ENCODE results near the gene NUCB1. TPM values are rescaled to one million over a fixed set of nuclear protein-coding genes. Genes with fewer than 3 reads are reported as not detected.
"Not testable (repeated sequence)": the region's sequence is repeated elsewhere in the genome, so short reads cannot be mapped to it uniquely, and the experiment has no call there.

The NUCB1 gene
- polyA plus RNA-seq, 2 donors = 88.2 to 116 TPM

DNA sequence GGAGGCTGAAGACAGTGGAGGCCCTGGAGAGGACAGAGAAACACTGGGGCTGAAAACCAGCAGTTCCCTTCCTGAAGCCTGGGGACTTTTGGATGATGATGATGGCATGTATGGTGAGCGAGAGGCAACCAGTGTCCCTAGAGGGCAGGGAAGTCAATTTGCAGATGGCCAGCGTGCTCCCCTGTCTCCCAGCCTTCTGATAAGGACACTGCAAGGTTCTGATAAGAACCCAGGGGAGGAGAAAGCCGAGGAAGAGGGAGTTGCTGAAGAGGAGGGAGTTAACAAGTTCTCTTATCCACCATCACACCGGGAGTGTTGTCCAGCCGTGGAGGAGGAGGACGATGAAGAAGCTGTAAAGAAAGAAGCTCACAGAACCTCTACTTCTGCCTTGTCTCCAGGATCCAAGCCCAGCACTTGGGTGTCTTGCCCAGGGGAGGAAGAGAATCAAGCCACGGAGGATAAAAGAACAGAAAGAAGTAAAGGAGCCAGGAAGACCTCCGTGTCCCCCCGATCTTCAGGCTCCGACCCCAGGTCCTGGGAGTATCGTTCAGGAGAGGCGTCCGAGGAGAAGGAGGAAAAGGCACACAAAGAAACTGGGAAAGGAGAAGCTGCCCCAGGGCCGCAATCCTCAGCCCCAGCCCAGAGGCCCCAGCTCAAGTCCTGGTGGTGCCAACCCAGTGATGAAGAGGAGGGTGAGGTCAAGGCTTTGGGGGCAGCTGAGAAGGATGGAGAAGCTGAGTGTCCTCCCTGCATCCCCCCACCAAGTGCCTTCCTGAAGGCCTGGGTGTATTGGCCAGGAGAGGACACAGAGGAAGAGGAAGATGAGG, 26.4 kb upstream of the NUCB1 start:
- H3K9me3 ChIP-seq (ENCODE audit: control insufficient read depth in 2 of 2, insufficient read depth in 1 of 2, low read depth in 1 of 2, low read length in 1 of 2) = no peaks in the 10 kb centered on the region
- WGBS, 2 donors = 22 to 35% methylated on average over 14 of the region's 14 CpGs
- peak overlapping the region; percentile 89 to 93 for H3K4me3 ChIP-seq (ENCODE audit: low read depth in 1 of 2, low read length in 2 of 2)
- peaks cover 7 to 9% of the 10 kb centered on the region in 2 donors for H3K4me1 ChIP-seq (ENCODE audit: control insufficient read depth in 2 of 2, insufficient read depth in 2 of 2, low read length in 1 of 2)
- H3K27ac ChIP-seq (ENCODE audit: low read depth in 2 of 2, low read length in 1 of 2) = peak overlapping the region; percentile 97 to 100
- no peaks in the 10 kb centered on the region for H3K27me3 ChIP-seq (ENCODE audit: control insufficient read depth in 1 of 2, insufficient read depth in 2 of 2, low read length in 2 of 2)
- H3K36me3 ChIP-seq (ENCODE audit: control insufficient read depth in 2 of 2, insufficient read depth in 2 of 2, low read length in 1 of 2) = peaks cover 11 to 16% of the 10 kb centered on the region in 2 donors

DNA sequence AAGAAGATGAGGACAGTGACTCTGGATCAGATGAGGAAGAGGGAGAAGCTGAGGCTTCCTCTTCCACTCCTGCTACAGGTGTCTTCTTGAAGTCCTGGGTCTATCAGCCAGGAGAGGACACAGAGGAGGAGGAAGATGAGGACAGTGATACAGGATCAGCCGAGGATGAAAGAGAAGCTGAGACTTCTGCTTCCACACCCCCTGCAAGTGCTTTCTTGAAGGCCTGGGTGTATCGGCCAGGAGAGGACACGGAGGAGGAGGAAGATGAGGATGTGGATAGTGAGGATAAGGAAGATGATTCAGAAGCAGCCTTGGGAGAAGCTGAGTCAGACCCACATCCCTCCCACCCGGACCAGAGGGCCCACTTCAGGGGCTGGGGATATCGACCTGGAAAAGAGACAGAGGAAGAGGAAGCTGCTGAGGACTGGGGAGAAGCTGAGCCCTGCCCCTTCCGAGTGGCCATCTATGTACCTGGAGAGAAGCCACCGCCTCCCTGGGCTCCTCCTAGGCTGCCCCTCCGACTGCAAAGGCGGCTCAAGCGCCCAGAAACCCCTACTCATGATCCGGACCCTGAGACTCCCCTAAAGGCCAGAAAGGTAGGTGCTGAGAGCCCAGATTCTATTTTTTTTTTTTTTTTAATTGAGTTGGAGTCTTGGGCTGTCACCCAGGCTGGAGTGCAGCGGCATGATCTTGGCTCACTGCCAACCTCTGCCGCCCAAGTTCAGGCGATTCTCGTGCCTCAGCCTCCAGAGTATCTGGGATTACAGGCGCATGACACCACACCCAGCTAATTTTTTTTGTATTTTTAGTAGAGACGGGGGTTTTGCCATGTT, 25.6 kb upstream of the NUCB1 start:
- 10 to 25% methylated on average over 17 of the region's 17 CpGs for WGBS, 2 donors
- Histone ChIP-seq H3K27me3 (ENCODE audit: control insufficient read depth in 1 of 2, insufficient read depth in 2 of 2, low read length in 2 of 2) (no peaks in the 10 kb centered on the region), H3K36me3 (ENCODE audit: control insufficient read depth in 2 of 2, insufficient read depth in 2 of 2, low read length in 1 of 2) (peaks cover 11 to 16% of the 10 kb centered on the region in 2 donors), H3K27ac (ENCODE audit: low read depth in 2 of 2, low read length in 1 of 2) (peak overlapping the region; percentile 97 to 100), H3K9me3 (ENCODE audit: control insufficient read depth in 2 of 2, insufficient read depth in 1 of 2, low read depth in 1 of 2, low read length in 1 of 2) (no peaks in the 10 kb centered on the region), H3K4me1 (ENCODE audit: control insufficient read depth in 2 of 2, insufficient read depth in 2 of 2, low read length in 1 of 2) (peaks cover 7 to 9% of the 10 kb centered on the region in 2 donors), H3K4me3 (ENCODE audit: low read depth in 1 of 2, low read length in 2 of 2) (peak overlapping the region; percentile 89 to 93)

DNA sequence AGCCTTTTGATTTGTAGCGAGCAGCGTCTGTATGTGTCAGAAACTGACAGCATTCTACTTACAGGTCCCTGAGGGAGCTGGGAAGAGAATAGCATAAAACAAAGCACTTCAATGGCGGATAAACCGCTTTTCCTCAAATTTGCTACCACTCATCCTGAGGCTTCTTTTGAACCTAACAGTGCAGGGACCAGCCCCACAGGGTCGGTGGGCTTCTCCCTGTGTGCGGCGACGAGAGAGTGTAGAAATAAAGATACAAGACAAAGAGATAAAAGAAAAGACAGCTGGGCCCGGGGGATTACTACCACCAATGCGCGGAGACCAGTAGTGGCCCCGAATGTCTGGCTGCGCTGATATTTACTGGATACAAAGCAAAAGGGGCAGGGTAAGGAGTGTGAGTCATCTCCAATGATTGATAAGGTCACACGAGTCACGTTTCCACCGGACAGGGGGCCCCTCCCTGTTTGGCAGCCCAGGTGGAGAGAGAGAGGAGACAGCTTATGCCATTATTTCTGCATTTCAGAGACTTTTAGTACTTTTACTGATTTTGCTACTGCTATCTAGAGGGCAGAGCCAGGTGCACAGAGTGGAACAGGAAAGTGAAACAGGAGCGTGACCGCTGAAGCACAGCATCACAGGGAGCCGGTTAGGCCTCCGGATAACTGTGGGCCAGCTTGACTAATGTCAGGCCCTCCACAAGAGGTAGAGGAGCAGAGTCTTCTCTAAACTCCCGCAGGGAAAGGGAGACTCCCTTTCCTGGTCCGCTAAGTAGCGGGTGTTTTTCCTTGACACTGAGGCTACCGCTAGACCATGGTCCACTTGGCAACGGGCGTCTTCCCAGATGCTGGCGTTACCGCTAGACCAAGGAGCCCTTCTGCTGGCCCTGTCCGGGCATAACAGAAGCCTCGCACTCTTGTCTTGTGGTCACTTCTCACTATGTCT, 23.8 kb upstream of the NUCB1 start:
- 61 to 65% methylated on average over 30 of the region's 30 CpGs for WGBS, 2 donors

DNA sequence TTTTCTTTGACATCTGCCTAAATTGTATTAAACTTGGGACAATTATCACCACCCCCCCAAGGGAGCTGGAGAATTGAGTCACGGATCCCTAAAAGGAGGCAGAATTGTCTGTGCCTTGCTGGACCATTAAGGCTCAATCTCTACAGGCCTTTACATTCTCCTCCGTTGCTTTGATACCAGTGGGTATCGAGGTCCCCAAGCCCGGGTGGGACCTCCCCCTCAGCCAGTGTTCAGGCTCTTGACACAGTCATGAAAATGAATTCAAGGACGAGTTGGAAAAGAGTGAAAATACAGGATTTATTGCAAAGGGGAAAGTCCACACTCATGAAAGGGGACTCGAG, 22.3 kb upstream of the NUCB1 start:
- Histone ChIP-seq H3K9me3 (ENCODE audit: control insufficient read depth in 2 of 2, insufficient read depth in 1 of 2, low read depth in 1 of 2, low read length in 1 of 2) (peaks cover 0 to 3% of the 10 kb centered on the region in 2 donors), H3K27me3 (ENCODE audit: control insufficient read depth in 1 of 2, insufficient read depth in 2 of 2, low read length in 2 of 2) (no peaks in the 10 kb centered on the region), H3K4me3 (ENCODE audit: low read depth in 1 of 2, low read length in 2 of 2) (no peak overlapping the region), H3K36me3 (ENCODE audit: control insufficient read depth in 2 of 2, insufficient read depth in 2 of 2, low read length in 1 of 2) (peaks cover 11 to 16% of the 10 kb centered on the region in 2 donors), H3K27ac (ENCODE audit: low read depth in 2 of 2, low read length in 1 of 2) (peak overlapping the region in 1 of 2 donors; percentile 46), H3K4me1 (ENCODE audit: control insufficient read depth in 2 of 2, insufficient read depth in 2 of 2, low read length in 1 of 2) (peaks cover 7 to 9% of the 10 kb centered on the region in 2 donors)
- 82 to 88% methylated on average over 6 of the region's 6 CpGs for WGBS, 2 donors

More for the DNA sequence above, 23.8 kb upstream of the NUCB1 start:
- peak overlapping the region; percentile 17 to 89 for H3K4me3 ChIP-seq (ENCODE audit: low read depth in 1 of 2, low read length in 2 of 2)
- peaks cover 11 to 16% of the 10 kb centered on the region in 2 donors for H3K36me3 ChIP-seq (ENCODE audit: control insufficient read depth in 2 of 2, insufficient read depth in 2 of 2, low read length in 1 of 2)
- H3K9me3 ChIP-seq (ENCODE audit: control insufficient read depth in 2 of 2, insufficient read depth in 1 of 2, low read depth in 1 of 2, low read length in 1 of 2); H3K4me1 ChIP-seq (ENCODE audit: control insufficient read depth in 2 of 2, insufficient read depth in 2 of 2, low read length in 1 of 2); H3K27me3 ChIP-seq (ENCODE audit: control insufficient read depth in 1 of 2, insufficient read depth in 2 of 2, low read length in 2 of 2): not testable (repeated sequence)
- peak overlapping the region; percentile 97 to 100 for H3K27ac ChIP-seq (ENCODE audit: low read depth in 2 of 2, low read length in 1 of 2)

DNA sequence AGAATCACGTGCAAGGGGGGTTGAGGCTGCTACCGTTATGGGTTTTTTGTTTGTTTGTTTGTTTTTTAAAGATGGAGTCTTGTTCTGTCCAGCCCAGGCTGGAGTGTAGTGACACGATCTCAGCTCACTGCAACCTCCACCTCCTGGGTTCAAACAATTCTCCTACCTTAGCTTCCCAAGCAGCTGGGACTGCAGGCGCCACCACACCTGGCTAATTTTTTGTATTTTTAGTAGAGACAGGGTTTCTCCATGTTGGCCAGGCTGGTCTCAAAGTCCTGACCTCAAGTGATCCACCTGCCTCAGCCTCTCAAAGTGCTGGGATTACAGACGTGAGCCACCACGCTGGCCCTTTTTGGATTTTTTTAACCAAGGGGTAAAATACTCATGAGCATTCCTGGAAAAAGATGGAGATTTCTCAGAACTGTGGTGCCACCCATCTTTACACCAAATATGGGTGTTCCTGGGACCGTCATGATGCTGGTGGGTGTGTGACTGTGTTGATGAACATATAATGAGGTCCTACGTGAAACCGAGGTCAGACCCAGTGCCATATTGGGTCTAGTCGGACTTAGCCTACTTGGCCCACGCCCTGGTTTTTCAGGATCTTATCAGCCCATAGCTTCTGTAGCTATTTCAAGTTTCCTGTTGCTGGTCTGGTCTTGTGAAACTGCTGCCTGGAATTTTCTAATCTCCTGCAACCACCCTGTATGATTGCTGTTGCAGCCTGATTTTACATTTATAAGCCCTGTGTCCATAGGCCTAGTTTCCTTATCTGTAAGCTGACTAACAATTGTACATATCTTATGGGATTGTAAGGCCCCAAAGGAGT, 21.7 kb upstream of the NUCB1 start:
- Histone ChIP-seq H3K4me1 (ENCODE audit: control insufficient read depth in 2 of 2, insufficient read depth in 2 of 2, low read length in 1 of 2) (peaks cover 6 to 9% of the 10 kb centered on the region in 2 donors), H3K27me3 (ENCODE audit: control insufficient read depth in 1 of 2, insufficient read depth in 2 of 2, low read length in 2 of 2) (no peaks in the 10 kb centered on the region), H3K27ac (ENCODE audit: low read depth in 2 of 2, low read length in 1 of 2) (peak overlapping the region; percentile 21 to 46), H3K4me3 (ENCODE audit: low read depth in 1 of 2, low read length in 2 of 2) (no peak overlapping the region), H3K36me3 (ENCODE audit: control insufficient read depth in 2 of 2, insufficient read depth in 2 of 2, low read length in 1 of 2) (peaks cover 10 to 16% of the 10 kb centered on the region in 2 donors), H3K9me3 (ENCODE audit: control insufficient read depth in 2 of 2, insufficient read depth in 1 of 2, low read depth in 1 of 2, low read length in 1 of 2) (peaks cover 0 to 3% of the 10 kb centered on the region in 2 donors)
- 63 to 71% methylated on average over 11 of the region's 11 CpGs for WGBS, 2 donors

DNA sequence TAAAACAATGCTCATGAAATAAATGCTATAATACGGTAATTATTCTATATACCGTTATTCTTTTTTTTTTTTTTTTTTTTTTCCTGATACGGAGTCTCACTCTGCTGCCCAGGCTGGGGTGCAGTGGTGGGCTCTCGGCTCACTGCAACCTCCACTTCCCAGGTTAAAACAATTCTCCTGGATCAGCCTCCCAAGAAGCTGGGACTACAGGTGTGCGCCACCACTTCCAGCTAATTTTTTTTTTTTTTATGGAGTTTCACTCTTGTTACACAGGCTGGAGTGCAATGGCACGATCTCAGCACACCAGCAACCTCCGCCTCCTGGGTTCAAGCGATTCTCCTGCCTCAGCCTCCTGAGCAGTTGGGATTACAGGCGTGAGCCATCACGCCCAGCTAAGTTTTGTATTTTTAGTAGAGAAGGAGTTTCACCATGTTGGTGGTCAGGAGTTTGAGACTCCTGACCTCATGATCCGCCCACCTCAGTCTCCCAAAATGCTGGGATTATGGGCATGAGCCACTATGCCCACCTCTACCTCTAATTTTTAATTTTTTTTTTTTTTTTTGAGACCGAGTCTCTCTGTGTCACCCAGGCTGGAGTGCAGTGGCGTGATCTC, 21.0 kb upstream of the NUCB1 start:
- WGBS, 2 donors = 93 to 94% methylated on average over 13 of the region's 13 CpGs
- Histone ChIP-seq H3K27ac (ENCODE audit: low read depth in 2 of 2, low read length in 1 of 2) (peak overlapping the region in 1 of 2 donors; percentile 9), H3K4me1 (ENCODE audit: control insufficient read depth in 2 of 2, insufficient read depth in 2 of 2, low read length in 1 of 2) (peaks cover 3 to 6% of the 10 kb centered on the region in 2 donors), H3K9me3 (ENCODE audit: control insufficient read depth in 2 of 2, insufficient read depth in 1 of 2, low read depth in 1 of 2, low read length in 1 of 2) (peaks cover 0 to 3% of the 10 kb centered on the region in 2 donors), H3K27me3 (ENCODE audit: control insufficient read depth in 1 of 2, insufficient read depth in 2 of 2, low read length in 2 of 2) (no peaks in the 10 kb centered on the region), H3K36me3 (ENCODE audit: control insufficient read depth in 2 of 2, insufficient read depth in 2 of 2, low read length in 1 of 2) (peaks cover 4 to 12% of the 10 kb centered on the region in 2 donors), H3K4me3 (ENCODE audit: low read depth in 1 of 2, low read length in 2 of 2) (no peak overlapping the region)

DNA sequence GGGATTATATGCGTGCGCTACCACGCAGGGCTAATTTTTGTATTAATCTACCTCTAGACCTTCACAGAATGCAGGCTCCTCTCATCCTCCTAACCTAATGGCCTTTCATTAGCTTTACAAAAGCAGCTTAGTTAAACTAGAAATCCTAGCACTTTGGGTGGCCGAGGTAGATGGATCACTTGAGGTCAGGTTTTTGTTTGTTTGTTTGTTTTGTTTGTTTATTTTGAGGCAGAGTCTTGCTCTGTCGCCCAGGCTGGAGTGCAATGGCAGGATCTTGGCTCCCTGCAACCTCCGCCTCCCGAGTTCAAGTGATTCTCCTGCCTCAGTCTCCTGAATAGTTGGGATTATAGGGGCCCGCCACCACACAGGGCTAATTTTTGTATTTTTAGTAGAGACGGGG, 20.4 kb upstream of the NUCB1 start:
- H3K36me3 ChIP-seq (ENCODE audit: control insufficient read depth in 2 of 2, insufficient read depth in 2 of 2, low read length in 1 of 2); H3K4me1 ChIP-seq (ENCODE audit: control insufficient read depth in 2 of 2, insufficient read depth in 2 of 2, low read length in 1 of 2); H3K4me3 ChIP-seq (ENCODE audit: low read depth in 1 of 2, low read length in 2 of 2); H3K9me3 ChIP-seq (ENCODE audit: control insufficient read depth in 2 of 2, insufficient read depth in 1 of 2, low read depth in 1 of 2, low read length in 1 of 2); H3K27me3 ChIP-seq (ENCODE audit: control insufficient read depth in 1 of 2, insufficient read depth in 2 of 2, low read length in 2 of 2): not testable (repeated sequence)
- 91 to 92% methylated on average over 9 of the region's 9 CpGs for WGBS, 2 donors
- H3K27ac ChIP-seq (ENCODE audit: low read depth in 2 of 2, low read length in 1 of 2) = peak overlapping the region in 1 of 2 donors; percentile 9

Measured in esophagus (tissue), 2 donors.